PFSK-1 (cell line): ENCODE measurements around the gene PGBD5.

Source experiments
- POLR2AphosphoS5 ChIP-seq: IDR thresholded peaks from 2 replicates; pipeline ENCODE4 v1.6.1; 2012; ENCODE audit warnings: low read depth, mild to moderate bottlenecking, control low read depth, low read length, moderate library complexity
- REST ChIP-seq, 2 experiments: IDR thresholded peaks; 2 replicates each; pipeline versions ENCODE4 v1.6.1 to v1.8.0; 2011 to 2012; ENCODE audit warnings: low read depth in 2 of 2, low read length in 2 of 2, control low read depth in 1 of 2, inconsistent platforms in 1 of 2, mild to moderate bottlenecking in 1 of 2, moderate library complexity in 1 of 2; ENCODE audit not compliant: insufficient read depth in 1 of 2
- TAF1 ChIP-seq: IDR thresholded peaks from 2 replicates; pipeline ENCODE4 v1.6.1; 2012; ENCODE audit warnings: low read length, control low read depth, borderline replicate concordance; ENCODE audit not compliant: insufficient read depth

- TF ChIP-seq TAF1 (no peak), REST (IDR thresholded peaks at IDR 0.05; ENCODE audit: insufficient read depth in 1 of 2, low read depth in 2 of 2, low read length in 2 of 2) (no peak), POLR2AphosphoS5 (no peak)
Observed at GRCh38 chr1:230270185-230270558, 156.0 kb downstream of the PGBD5 start.
